ENCODE measurements around the gene SEPTIN1. TPM values are rescaled to one million over a fixed set of nuclear protein-coding genes. Genes with fewer than 3 reads are reported as not detected.
A peak's percentile ranks its signal among the peaks of the same experiment; 100 is the strongest.

The SEPTIN1 gene
- total RNA-seq, 1 experiment from 2014 or later, result 0.45 TPM

GRCh38 chr16:30359871-30360170 lies 22.5 kb downstream of the SEPTIN1 start:
- no peaks in the 10 kb centered on the region for H3K27me3 ChIP-seq
- H3K27ac ChIP-seq, result no peak overlapping the region
- H3K9me3 ChIP-seq (replicated peaks), result no peaks in the 10 kb centered on the region
- peaks cover 34% of the 10 kb centered on the region for H3K36me3 ChIP-seq
- DNase-seq, result no peak
- H3K4me1 ChIP-seq, result no peaks in the 10 kb centered on the region
- H3K4me3 ChIP-seq, result no peak overlapping the region

DNA sequence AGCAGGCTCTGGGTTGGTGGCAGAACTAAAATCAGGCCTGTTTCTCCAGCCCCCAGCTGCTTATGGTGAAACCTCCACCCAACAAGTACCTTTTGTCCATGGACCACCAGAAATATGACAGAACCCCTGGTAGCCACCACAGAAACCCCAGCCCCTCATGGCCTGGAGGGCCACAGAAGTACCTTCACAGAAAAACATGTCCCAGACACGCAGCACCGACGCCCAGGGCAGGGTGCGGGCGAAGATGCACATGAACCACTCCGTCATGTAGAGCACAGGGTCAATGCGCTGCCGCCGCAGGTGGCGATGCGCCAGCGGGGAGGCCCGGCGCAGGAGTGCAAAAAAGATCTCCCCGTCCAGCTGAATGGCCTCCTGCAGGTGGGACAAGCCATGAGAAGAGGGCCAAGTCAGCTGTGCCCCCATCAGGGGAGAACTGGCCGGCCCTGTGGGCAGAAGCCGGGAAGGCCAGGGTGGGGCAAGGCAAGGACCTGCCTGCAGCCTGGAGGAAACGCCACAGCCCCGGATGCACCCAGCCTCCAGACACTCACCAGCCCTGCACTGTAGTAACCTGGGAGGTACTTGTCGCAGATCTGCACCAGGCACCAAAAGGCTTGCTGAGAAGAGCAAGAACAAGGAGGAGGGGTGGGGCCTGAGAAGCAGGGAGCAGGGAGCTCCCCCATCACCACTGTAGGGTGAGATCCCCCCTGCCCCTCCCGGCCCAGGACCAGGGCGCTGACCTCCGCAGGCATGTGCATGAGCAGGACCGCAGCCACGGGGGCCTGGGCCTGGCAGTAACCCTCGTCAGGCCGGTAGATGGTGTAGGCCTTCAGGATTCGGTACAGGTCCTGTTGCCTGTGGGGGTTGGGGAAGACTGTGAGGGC lies 23.1 kb downstream of the SEPTIN1 start:
- H3K36me3 ChIP-seq, result peaks cover 28% of the 10 kb centered on the region

GRCh38 chr16:30358577-30358936 lies 23.8 kb downstream of the SEPTIN1 start:
- DNase-seq, result no peak
- Histone ChIP-seq H3K9me3 (replicated peaks) (no peaks in the 10 kb centered on the region), H3K4me1 (peaks cover 3% of the 10 kb centered on the region; the same call in 1 of the 2 replicates), H3K27ac (no peak overlapping the region), H3K36me3 (peaks cover 31% of the 10 kb centered on the region; the same call in 1 of the 2 replicates), H3K4me3 (no peak overlapping the region), H3K27me3 (no peaks in the 10 kb centered on the region)

More for the DNA sequence above, 23.1 kb downstream of the SEPTIN1 start:
- Histone ChIP-seq H3K9me3 (replicated peaks) (no peaks in the 10 kb centered on the region), H3K4me1 (no peaks in the 10 kb centered on the region; the same call in 1 of the 2 replicates), H3K4me3 (no peak overlapping the region), H3K27me3 (no peaks in the 10 kb centered on the region), H3K27ac (no peak overlapping the region)
- DNase-seq, result no peak

- Histone ChIP-seq H3K4me3 (no peak overlapping the region), H3K36me3 (peaks cover 30% of the 10 kb centered on the region), H3K4me1 (peaks cover 3% of the 10 kb centered on the region; the same call in 1 of the 2 replicates), H3K27me3 (no peaks in the 10 kb centered on the region), H3K27ac (no peak overlapping the region), H3K9me3 (replicated peaks) (no peaks in the 10 kb centered on the region)
- no peak for DNase-seq
Measured at GRCh38 chr16:30357715-30358576, 24.4 kb downstream of the SEPTIN1 start.

GRCh38 chr16:30357085-30357714 lies 25.2 kb downstream of the SEPTIN1 start:
- Histone ChIP-seq H3K27ac (no peak overlapping the region), H3K9me3 (replicated peaks) (no peaks in the 10 kb centered on the region), H3K4me1 (peaks cover 3% of the 10 kb centered on the region; the same call in 1 of the 2 replicates), H3K36me3 (peaks cover 31% of the 10 kb centered on the region), H3K4me3 (no peak overlapping the region), H3K27me3 (no peaks in the 10 kb centered on the region)
- DNase-seq, result no peak

DNA sequence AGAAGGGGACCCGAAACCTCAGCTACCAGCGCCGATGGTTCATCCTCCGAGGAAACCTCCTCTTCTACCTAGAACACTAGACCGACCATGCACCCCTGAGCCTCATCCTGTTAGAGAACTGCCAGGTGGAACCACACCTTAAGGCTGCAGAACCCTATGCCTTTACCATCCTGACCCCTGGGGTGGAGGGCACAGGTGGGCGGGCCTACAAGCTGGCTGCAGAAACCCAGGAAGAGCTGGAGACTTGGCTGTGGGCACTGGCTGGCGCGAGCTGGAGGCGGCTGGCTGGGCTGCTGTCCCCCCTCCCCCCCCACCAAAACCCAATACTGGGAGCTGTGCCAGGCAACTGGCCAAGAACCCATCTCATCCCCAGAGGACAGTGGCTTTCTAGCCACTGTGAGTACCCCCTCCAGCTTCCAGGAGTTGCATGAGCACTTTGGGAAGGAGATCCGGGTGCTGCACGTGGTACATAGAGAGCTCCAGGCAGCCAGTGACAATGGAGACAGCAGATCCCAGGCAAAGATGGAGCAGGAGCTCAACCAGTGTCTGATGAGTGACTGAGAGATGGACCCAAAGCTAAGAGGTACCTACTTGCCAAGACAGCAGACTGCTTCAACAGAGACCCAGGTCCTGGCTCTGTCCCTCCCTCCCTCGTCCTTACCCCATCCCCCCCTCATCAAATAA lies 25.8 kb downstream of the SEPTIN1 start:
- no peak overlapping the region for H3K27ac ChIP-seq

DNA sequence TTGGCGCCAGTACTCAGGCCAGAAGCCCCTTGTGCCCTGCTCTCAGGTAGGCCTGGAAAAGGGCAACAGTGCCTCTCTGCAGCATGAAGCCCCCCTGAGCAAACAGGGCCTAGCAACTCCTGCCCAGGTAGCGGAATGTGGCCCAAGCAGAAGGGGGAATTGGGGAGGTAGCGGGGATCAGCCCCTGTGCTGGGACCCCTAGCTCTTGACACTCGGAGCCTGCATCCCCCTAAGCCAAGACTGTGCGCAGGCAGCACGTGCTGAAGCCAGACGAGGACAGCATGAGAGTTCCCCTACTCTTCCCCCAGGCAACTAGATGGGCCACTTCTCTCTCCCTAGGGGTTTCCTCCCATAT lies 26.4 kb downstream of the SEPTIN1 start:
- peak overlapping the region; percentile 88 for H3K4me3 ChIP-seq
- no peaks in the 10 kb centered on the region for H3K9me3 ChIP-seq (replicated peaks)
- H3K27ac ChIP-seq, result peak overlapping the region; percentile 93
- H3K27me3 ChIP-seq, result no peaks in the 10 kb centered on the region
- peaks cover 3% of the 10 kb centered on the region; the same call in 1 of the 2 replicates for H3K4me1 ChIP-seq
- DNase-seq, result no peak
- H3K36me3 ChIP-seq, result peaks cover 33% of the 10 kb centered on the region

More for the DNA sequence above, 25.8 kb downstream of the SEPTIN1 start:
- H3K27me3 ChIP-seq, result no peaks in the 10 kb centered on the region
- peaks cover 32% of the 10 kb centered on the region for H3K36me3 ChIP-seq
- no peak overlapping the region for H3K4me3 ChIP-seq
- no peak for DNase-seq
- peaks cover 3% of the 10 kb centered on the region; the same call in 1 of the 2 replicates for H3K4me1 ChIP-seq
- no peaks in the 10 kb centered on the region for H3K9me3 ChIP-seq (replicated peaks)

- no peaks in the 10 kb centered on the region for H3K9me3 ChIP-seq (replicated peaks)
- peak within 1 kb of the TSS; percentile 88 for H3K4me3 ChIP-seq
- H3K4me1 ChIP-seq, result peaks cover 3% of the 10 kb centered on the region; the same call in 1 of the 2 replicates
- peak within 1 kb of the TSS; percentile 93 for H3K27ac ChIP-seq
- H3K36me3 ChIP-seq, result peaks cover 39% of the 10 kb centered on the region
- peak; percentile 99 for DNase-seq
- no peaks in the 10 kb centered on the region for H3K27me3 ChIP-seq
Measured at GRCh38 chr16:30355144-30355953, 27.0 kb downstream of the SEPTIN1 start, which contains the start of gene CD2BP2. CD2BP2 (minus strand) TSS chr16:30355308; CDS start chr16:30354681, 627 bp downstream.

GRCh38 chr16:30354423-30355143 lies 27.8 kb downstream of the SEPTIN1 start:
- peak in 1 of 2 experiments; percentile 39 for DNase-seq
- peak overlapping the region; percentile 93 for H3K27ac ChIP-seq
- peaks cover 42% of the 10 kb centered on the region for H3K36me3 ChIP-seq
- H3K4me3 ChIP-seq, result peak overlapping the region; percentile 88
- H3K27me3 ChIP-seq, result no peaks in the 10 kb centered on the region
- peaks cover 3% of the 10 kb centered on the region; the same call in 1 of the 2 replicates for H3K4me1 ChIP-seq
- no peaks in the 10 kb centered on the region for H3K9me3 ChIP-seq (replicated peaks)

DNA sequence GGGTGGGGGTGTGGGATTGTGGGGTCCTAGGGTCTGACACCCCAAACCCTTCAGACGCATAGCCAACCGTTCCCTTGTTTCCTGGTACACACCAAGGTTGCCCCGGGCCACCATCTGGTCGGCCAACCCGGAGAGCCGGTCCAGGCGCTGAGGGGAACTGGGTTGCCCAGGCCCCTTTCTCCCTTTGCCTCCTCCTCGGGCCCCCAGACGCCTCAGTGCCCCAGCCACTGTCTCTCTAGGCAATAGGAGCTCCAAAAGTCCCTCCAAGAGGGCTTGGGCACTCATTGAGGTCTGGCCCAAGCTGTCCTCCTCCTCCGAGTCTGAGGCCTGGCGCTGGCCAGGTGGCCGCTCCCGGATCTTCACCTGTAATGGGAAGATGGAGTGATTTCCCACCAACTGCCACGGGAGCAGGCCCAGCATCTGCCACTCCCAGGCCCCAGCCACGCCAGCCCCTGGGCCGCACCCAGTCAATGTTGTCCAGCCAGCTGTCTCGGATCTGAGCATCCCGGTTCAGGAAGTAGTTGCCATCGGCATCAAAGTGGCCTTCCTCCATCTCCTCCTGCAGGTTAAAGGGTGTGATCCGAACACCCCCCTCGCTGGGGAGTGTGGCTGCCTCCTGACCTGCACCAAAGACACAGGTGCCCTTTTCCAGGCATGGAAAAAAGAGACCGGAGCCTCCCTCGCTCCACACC lies 28.8 kb downstream of the SEPTIN1 start:
- Histone ChIP-seq H3K9me3 (replicated peaks) (no peaks in the 10 kb centered on the region), H3K36me3 (peaks cover 36% of the 10 kb centered on the region), H3K27me3 (no peaks in the 10 kb centered on the region)

GRCh38 chr16:30352488-30353401 lies 29.6 kb downstream of the SEPTIN1 start:
- Histone ChIP-seq H3K4me1 (peaks cover 3% of the 10 kb centered on the region; the same call in 1 of the 2 replicates), H3K27ac (no peak overlapping the region), H3K9me3 (replicated peaks) (no peaks in the 10 kb centered on the region), H3K4me3 (no peak overlapping the region), H3K27me3 (no peaks in the 10 kb centered on the region), H3K36me3 (peaks cover 33% of the 10 kb centered on the region)
- DNase-seq, result no peak

More for the DNA sequence above, 28.8 kb downstream of the SEPTIN1 start:
- DNase-seq, result no peak
- H3K4me1 ChIP-seq, result peaks cover 3% of the 10 kb centered on the region; the same call in 1 of the 2 replicates
- H3K4me3 ChIP-seq, result no peak overlapping the region; the same call in 1 of the 2 replicates
- no peak overlapping the region for H3K27ac ChIP-seq

All from SJCRH30 (cell line).